ENCODE results near the gene SLC25A3.
"Not testable (repeated sequence)": the region's sequence is repeated elsewhere in the genome, so short reads cannot be mapped to it uniquely, and the experiment has no call there.

Gene SLC25A3

DNA sequence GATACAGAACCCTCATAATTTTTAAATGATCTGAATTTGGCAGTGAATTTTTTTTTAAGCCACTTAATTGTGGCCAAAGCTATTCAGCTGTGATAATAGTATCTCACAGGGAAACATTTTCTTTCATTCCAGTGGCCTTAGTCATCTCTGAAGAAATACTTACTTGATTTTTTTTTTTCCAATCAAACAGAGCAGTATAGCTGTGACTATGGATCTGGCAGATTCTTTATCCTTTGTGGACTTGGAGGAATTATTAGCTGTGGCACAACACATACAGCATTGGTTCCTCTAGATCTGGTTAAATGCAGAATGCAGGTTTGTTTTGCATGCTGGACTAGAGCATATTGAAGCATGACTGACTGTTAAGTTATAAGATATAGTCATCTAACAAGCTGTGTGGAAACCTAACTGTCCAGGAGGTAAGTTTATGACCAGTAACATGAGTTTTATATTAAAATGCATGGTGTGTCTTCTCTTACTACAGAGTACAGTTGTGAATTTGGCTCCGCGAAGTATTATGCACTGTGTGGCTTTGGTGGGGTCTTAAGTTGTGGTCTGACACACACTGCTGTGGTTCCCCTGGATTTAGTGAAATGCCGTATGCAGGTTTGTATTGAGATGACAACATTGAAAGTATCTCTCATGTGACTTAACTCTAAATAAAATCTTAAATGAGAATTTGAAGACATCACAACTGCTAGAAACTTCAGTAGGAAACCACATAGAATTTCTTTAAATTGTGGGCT lies 1.9 kb downstream of the SLC25A3 start:
- ATAC-seq (no peak), DNase-seq (peak; percentile 33)

DNA sequence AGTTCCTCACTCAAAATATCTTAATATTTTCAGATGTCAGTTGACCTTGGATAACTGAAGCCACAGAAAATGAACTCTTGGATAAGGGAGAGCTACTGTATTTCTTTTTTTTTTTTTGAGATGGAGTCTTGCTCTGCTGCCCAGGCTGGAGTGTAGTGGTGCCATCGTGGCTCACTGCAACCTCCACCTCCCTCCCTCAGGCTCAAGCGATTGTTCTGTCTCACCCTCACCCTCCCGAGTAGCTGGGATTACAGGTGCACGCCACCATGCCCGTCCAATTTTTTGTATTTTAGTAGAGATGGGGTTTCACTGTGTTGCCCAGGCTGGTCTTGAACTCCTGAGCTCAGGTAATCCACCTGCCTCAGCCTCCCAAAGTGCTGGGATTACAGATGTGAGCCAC lies 3.8 kb downstream of the SLC25A3 start:
- not testable (repeated sequence) for ATAC-seq, DNase-seq

DNA sequence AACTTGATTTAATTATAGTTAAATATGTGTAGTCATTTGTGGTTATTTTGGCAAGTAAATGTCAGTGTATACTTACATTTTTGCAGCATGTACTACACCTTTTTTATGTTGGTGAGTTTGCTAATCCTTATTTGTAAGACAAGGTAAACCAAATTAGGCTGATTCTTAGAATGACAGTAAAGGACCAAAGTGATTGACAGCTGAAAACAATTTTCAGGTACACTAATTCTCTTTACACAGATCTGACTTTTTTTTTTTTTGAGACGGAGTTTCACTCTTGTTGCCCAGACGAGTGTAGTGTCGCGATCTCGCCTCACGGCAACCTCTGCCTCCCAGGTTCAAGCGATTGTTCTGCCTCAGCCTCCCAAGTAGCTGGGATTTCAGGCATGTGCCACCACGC lies 8.4 kb downstream of the SLC25A3 start:
- no peak for ATAC-seq

DNA sequence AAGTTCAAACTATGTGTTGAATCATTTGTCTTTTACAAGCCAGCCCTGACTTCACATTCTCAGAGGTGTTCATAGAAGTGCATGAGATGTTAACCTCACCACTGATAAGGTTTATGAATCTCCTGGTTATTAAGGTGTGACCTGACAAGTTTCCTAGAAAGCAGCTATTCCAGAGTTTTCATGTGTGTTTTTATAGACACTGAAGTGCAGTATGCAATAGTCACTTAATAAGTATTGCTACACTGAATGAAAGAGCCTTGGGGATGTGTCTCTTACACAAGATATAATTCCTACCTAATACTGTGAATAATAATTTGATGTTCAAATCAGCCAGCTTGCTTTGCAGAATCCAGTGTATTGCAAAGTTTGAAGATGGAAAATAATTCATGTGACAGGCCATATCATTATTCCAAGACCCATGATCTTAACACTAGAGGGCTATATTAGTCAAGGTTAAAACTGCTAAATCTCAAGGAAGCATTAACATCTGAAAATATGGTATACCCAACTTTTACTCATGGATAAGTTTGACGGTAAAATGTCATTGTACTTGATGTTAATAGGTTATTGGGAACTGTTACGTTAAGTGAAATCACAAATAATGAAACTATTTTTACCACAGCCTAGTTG lies 13.0 kb downstream of the SLC25A3 start:
- ATAC-seq (no peak), DNase-seq (no peak)

More for the DNA sequence above, 8.4 kb downstream of the SLC25A3 start:
- no peak for DNase-seq

DNA sequence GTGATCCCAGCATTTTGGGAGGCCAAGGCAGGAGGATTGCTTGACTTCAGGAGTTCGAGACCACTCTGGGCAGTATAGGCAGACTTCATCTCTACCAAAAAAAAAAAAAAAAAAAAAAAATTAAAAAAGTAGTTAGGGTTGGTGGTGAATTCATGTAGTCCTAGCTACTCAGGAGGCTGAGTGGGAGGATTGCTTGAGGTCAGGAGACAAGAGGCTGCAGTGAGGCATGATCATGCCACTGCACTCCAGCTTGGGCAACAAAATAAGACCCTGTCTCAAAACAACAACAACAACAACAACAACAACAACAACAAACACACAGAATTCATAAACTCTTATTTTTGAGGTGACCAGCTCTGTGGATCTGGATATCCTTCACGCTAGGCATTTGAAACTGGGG lies 17.1 kb downstream of the SLC25A3 start:
- ATAC-seq (no peak), DNase-seq (no peak)

DNA sequence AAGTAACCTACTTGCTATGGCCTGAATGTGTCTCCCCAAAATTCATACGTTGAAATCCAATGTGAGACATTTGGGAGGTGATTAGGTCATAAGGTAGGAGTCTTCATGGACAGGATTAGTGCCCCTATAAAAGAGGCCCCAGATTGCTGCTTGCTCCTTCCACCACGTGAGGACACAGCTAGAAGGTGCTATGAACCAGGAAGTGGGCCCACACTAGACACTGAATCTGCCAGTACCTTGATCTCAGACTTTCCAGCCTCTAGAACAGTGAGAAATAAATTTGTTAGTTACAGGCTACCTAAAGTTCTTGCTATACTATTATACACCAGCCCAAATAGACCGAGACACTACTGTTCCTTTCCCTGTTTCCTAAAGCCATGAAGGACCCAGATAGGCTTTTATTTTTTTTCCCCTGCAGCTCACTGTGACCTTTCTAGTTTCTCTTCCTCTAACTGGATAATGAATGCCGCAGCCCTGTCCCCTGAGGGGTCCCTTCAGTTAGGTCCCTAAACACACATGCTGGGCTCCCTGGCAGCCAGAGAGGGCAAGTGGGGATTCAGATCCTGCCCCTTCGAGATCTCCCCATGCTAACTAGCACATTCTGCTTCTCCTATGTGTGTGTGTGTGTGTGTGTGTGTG lies 19.3 kb downstream of the SLC25A3 start:
- no peak for DNase-seq
- ATAC-seq = peak; percentile 43

DNA sequence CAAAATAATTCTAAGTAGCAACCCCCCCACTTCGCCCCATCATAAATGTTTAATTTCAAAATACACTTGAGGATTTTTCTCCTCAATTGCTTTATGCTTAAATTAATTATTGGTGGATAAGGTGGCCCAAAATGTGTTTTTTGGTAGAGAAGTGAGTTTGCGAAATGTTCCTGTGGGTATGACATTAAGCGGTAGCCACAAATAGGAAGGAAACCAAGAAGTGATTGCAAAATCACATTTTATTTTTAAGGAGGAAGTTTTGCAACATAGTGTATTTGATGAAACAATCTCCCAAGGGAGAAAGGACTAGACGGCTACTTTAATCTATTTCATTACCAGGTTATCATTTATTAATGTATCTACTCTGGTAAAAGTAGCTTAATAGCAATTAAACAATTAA lies 25.5 kb downstream of the SLC25A3 start:
- ATAC-seq = no peak
- no peak for DNase-seq

DNA sequence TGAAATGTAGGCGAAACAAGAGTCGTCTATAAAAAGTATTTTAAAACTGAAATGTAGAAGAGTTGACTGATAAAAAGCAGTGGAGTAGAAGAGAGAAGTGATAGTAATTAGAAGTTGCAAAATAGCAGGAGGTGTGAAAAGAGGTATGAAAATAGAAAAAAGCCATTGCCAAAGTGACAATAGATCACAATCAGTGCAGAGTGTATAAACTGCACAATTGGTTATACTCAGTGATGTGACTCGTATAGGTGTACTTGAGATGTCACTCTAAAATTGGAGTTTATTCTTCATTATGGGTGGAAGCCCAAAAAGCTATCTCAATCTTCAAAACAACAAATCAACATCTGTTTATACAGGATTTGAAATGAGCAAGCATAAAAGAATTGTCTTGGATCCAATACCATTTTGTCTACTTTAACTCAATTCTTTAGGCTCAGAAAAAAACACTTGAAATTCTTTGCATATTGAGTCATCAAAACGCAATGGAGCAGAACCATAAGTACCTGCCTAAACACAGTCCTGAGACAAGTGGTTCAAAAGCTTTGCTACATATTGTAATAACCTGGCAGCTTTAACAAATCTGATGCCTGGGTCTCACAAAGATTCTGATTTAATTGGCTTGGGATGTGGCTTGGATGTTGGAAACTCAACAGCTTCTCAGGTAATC lies 42.3 kb downstream of the SLC25A3 start:
- ATAC-seq (no peak), DNase-seq (no peak)

DNA sequence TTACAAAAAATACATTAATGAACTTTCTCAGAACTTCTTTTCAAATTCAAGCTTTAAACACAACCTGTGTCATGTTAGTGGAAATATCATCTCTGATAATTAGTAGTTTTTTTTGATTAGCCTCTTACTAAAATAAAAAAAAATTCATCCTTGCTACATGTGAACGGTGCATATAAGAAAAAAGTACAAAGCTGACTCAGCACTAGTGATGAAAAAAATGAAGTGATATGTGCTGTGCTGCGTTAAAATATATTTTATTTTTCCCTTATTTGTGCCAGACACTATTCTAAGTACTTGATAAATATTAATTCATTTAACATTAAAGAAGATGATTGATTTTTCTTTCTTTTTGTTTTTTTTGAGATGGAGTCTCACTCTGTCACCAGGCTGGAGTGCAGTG lies 43.6 kb downstream of the SLC25A3 start:
- DNase-seq (no peak), ATAC-seq (no peak)

DNA sequence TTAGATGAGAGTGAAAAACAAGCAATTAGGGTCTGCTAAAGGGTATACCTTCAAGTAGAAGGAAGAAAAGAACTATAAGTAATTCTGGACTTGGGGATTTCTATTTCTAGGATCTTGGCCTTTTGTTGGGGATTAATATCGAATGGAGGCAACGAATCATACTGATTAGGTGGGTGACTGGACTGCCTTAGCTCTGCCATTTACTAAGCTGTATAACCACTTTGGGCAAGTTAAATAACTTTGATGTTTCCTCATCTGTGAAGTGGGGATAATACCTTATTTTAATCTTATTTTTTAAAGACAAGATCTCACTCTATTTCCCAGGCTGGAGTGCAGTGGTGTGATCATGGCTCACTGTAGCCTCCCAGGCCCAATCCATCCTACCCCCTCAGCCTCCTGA lies 44.5 kb downstream of the SLC25A3 start:
- ATAC-seq (peak; percentile 79), DNase-seq (no peak)

DNA sequence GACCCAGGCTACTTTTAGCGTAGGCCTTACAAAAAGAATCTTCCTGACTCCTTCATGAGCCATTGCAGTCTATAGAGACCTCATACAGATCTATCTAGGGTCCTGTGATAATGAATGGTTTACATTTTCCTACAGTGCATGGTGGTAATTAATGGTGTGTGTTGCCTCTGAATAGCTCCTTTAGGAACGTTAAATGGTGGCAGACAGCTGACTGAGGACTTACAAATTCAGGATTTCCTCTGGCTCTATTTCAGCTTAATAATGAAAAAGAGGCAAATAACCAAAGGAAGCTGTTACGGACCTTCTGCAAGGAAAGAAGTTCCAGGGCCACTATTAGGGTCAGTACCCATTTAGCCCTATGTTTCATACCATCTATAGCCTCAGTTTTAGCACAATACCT lies 46.0 kb downstream of the SLC25A3 start:
- ATAC-seq = no peak
- DNase-seq = no peak

DNA sequence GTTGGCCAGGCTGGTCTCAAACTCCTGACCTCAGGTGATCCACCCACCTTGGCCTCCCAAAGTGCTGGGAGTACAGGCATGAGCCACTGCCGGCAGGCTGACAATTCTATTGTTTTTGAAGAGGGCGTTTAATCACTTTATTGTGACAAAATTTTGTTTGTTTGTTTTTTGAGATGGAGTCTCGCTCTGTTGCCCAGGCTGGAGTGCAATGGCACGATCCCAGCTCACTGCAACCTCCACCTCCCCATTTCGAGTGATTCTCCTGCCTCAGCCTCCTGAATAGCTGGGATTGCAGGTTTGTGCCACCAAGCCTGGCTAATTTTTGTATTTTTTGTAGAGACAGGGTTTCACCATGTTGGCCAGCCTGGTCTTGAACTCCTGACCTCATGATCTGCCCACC lies 49.3 kb downstream of the SLC25A3 start:
- ATAC-seq, DNase-seq: not testable (repeated sequence)

DNA sequence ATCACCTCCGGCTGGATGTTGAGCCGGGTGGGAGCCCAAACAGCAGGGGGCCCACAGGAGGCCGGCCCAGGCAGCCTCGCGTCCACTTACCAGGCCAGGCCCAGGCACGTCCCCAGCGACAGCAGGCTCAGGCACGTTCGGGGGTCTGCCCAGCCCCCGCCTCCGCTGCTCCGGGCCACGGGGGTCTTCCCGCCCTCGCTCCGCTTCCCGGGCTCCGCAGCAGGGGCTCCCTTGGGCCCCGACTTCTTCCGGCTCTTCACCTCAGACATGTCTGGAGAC lies 50.9 kb downstream of the SLC25A3 start:
- no peak for DNase-seq
- ATAC-seq = peak; percentile 17

DNA sequence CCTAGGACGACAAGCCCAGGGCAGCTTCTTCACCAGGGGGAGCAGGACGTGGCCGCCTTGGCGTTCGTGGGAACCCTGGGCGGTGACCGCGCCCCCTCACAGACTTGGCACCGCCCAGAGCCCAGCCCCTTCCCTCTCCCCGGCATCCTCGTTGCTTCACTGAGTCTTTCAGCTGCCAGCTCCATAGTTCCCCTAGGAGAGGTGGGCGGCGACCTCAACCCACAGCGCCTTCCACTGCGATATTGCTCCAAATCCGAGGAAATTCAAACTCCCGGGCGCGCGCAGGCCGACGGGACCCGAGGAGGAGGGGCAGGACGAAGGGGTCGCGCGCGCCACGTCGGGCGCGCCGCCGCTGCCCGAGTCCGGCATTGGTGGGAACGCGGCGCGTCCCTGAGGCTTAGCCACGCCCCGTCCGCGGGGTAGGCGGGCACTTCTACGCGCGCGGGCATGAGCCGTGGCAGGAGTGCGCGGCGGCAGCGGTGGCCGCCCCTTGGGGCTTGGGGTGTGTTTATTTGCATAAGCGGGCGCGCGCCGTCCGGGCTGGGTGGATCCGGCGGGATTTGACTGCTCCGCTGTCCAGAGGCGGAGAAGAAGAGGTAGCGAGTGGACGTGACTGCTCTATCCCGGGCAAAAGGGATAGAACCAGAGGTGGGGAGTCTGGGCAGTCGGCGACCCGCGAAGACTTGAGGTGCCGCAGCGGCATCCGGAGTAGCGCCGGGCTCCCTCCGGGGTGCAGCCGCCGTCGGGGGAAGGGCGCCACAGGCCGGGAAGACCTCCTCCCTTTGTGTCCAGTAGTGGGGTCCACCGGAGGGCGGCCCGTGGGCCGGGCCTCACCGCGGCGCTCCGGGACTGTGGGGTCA lies 51.5 kb downstream of the SLC25A3 start, which contains the start of the genes APAF1 and IKBIP:
APAF1 (plus strand) TSS at position 579 of the 860 bp plus-strand sequence. CDS start 3,070 bp downstream, outside the sequence.
IKBIP (minus strand) TSS at position 77 of the 860 bp plus-strand sequence. CDS start 87 bp downstream, outside the sequence.
- DNase-seq (peak; percentile 98), ATAC-seq (peak; percentile 95)

DNA sequence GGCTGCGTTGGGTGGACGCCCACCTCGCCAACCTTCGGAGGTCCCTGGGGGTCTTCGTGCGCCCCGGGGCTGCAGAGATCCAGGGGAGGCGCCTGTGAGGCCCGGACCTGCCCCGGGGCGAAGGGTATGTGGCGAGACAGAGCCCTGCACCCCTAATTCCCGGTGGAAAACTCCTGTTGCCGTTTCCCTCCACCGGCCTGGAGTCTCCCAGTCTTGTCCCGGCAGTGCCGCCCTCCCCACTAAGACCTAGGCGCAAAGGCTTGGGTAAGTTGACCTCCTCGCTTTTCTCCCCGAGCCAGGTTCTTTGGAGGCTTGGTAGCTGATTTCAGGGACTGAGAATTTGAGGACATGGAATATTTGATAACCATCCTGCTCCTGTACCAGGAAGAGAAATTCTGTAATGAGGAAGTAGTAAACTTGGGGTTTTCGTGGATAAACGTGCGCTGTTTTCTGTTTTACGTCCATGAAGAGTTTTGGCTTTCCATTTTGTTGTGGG lies 52.1 kb downstream of the SLC25A3 start:
- DNase-seq = peak; percentile 16
- no peak for ATAC-seq

DNA sequence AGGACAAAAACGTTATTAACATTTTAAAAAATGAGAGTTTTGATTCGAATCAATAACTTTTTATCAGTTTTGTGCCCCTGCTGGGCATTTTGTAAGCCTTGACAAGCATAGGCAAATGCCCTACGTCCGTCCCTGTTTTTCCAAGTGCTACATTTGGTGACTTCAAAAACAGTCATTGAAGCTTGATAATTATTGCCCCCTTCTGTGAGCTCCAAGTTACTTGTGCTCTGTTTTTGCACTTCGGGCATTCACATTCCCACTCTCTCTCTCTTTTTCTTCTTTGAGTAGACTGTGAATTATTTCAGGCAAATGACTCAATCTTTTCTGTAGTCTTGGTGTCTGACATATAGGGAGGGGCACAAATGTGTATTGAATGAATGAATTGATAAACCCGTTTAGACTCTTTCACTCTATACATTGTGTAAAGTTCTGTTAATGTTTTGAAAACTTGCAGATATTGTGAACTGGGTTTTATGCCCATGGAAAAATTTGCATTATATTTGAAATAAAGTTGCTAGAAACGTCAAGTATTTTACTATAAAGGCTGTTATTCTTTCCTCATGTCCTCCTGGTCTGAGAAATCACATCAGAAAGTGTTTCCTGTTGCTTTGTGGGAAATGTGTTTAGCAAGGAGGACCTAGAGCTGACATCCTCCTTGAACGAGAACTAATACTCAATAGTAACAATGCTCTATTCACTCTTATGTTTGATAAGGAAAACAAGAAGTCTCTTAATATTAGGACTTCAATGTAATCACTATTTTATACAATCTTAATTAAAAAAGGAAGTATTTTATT lies 53.0 kb downstream of the SLC25A3 start:
- DNase-seq (peak; percentile 12), ATAC-seq (no peak)

DNA sequence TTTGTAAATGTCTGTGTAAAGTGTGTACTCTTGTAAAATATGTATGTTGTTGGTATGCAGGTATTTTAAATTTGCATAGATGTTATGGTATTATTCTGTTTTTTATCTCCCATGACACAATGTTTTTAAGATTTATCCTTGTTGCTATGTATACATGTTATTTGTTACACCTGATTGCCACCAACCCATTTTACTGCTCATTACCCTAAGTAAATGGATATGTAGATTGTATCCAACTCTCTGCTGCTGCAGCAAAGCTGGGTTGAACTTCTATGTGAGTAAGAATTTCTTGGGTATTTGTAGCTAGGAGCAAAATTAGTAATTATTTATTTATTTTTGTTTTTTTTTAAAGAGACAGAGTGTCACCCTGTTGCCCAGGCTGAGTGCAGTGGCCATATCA lies 57.8 kb downstream of the SLC25A3 start:
- ATAC-seq = no peak
- DNase-seq = no peak

DNA sequence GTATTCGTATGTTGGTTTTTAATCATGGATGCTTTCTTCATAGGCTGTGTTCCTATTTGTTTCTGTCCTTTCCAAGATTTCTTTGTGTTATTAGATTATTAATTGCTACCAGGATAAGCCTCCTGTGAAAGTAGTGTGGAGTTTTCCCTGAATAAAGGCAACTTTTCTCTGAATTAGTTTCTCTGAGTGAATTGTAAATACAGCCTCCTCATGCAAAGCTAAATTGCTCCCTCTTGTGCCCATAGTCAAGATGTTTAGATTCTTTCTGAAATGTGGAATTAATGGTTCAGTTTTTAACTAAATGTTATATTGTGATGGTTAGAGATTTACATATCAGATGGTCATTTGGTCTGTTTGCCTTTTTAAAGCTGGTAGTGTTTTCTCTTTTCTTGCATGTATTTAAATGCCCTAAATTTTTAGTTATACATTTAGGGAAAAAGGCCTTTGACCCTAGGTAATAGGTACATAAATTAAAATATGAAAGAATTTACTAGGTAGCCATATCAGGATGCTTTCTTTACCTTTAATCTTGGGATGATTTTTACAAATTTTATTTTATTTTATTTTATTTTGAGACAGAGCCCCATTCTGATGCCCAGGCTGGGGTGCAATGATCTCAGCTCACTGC lies 60.5 kb downstream of the SLC25A3 start:
- DNase-seq (no peak), ATAC-seq (no peak)
